GM08714 (cell line): Measurements from ENCODE around the gene TLR7.

Experiments
- H3K4me3 ChIP-seq: fragments of 200-500 bp; sonication (Bioruptor generic); 2 replicates; pipeline ENCODE4 v1.5.1; 2014; ENCODE audit warnings: mild to moderate bottlenecking, low read length, inconsistent platforms
- ZNF274 ChIP-seq: IDR thresholded peaks from 2 replicates; pipeline ENCODE4 v1.6.1; 2012; ENCODE audit warnings: mild to moderate bottlenecking, low read depth, low read length

TLR7 gene

GRCh38 chrX:12932244-12932643 is 65.4 kb downstream of the TLR7 start:
- TF ChIP-seq ZNF274: no peak
- no peak overlapping the region for H3K4me3 ChIP-seq

- H3K4me3 ChIP-seq: no peak overlapping the region
- TF ChIP-seq ZNF274: no peak
Observed at GRCh38 chrX:12934850-12935249, 68.0 kb downstream of the TLR7 start.

DNA sequence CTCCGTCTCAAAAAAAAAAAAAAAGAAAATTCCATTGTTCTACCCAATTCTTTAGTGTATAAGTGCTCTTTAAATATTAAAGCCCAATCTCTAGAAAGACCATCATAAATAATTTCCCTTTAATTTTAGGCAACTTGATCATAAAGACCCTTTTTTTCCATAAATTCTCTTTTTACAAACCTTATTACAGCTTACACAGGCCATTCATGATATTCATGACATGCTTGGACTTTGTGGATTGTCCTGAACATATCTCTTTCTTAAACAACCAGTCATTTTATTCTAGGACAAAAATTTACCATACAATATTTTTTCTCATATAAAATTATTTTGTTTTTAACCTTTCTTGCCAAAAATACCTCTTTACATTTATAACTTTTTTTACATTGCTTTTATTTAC is 70.1 kb downstream of the TLR7 start:
- H3K4me3 ChIP-seq: no peak overlapping the region
- TF ChIP-seq ZNF274: no peak
